Measurements from ENCODE around the gene KCTD19. TPM values are rescaled to one million over a fixed set of nuclear protein-coding genes. Genes with fewer than 3 reads are reported as not detected.

The KCTD19 gene
- polyA plus RNA-seq, 1 donor (not counting 4 experiments of a cell fraction or from before 2014, with no cell fraction given): not detected

- Histone ChIP-seq H3K9ac (ENCODE audit: control insufficient read depth, extremely low read depth, insufficient read depth, low read length) (no peak overlapping the region), H3K36me3 (ENCODE audit: control insufficient read depth in 2 of 2, extremely low read depth in 1 of 2, insufficient read depth in 2 of 2, low read length in 2 of 2) (no peaks in the 10 kb centered on the region), H3K9me1 (ENCODE audit: control insufficient read depth, extremely low read depth, insufficient read depth, low read length) (no peaks in the 10 kb centered on the region), H3K4me3 (ENCODE audit: control insufficient read depth in 2 of 3, extremely low read depth in 1 of 3, insufficient read depth in 2 of 3, low read depth in 1 of 3, low read length in 3 of 3) (no peak overlapping the region), H3K4me1 (ENCODE audit: control insufficient read depth, extremely low read depth, insufficient read depth, low read length) (no peaks in the 10 kb centered on the region), H2AFZ (ENCODE audit: control insufficient read depth, low read length) (no peak overlapping the region), H3K9me3 (ENCODE audit: control insufficient read depth, low read depth, low read length) (no peaks in the 10 kb centered on the region), H3K4me2 (ENCODE audit: control insufficient read depth, extremely low read depth, insufficient read depth, low read depth, low read length) (no peak overlapping the region), H4K20me1 (ENCODE audit: control insufficient read depth, extremely low read depth, insufficient read depth, low read length) (no peaks in the 10 kb centered on the region), H3K79me2 (ENCODE audit: control insufficient read depth, insufficient read depth, low read length) (no peaks in the 10 kb centered on the region), H3K27ac (ENCODE audit: control insufficient read depth, insufficient read depth, low read length) (no peak overlapping the region), H3K27me3 (ENCODE audit: control insufficient read depth, extremely low read depth, insufficient read depth, low read length) (no peaks in the 10 kb centered on the region)
- FAIRE-seq: no peak
- TF ChIP-seq EZH2 (IDR thresholded peaks at IDR 0.05; ENCODE audit: low read length) (no peak), CTCF (optimal IDR thresholded peaks at IDR 0.05 in 1 of 3, IDR thresholded peaks at IDR 0.05 in 1 of 3, conservative IDR thresholded peaks at IDR 0.05 in 1 of 3; ENCODE audit: extremely low read depth in 1 of 3, insufficient read depth in 2 of 3, low read length in 3 of 3) (no peak)
- no peak for DNase-seq (ENCODE audit: low read depth, low spot score)
- dilution Hi-C loops (cut with MboI; ENCODE audit: extremely low pct_ligation_motif_present, low sequenced_read_pairs): no loop called here
These were observed 16.1 kb upstream of the KCTD19 start for GRCh38 chr16:67342616-67343015.

DNA sequence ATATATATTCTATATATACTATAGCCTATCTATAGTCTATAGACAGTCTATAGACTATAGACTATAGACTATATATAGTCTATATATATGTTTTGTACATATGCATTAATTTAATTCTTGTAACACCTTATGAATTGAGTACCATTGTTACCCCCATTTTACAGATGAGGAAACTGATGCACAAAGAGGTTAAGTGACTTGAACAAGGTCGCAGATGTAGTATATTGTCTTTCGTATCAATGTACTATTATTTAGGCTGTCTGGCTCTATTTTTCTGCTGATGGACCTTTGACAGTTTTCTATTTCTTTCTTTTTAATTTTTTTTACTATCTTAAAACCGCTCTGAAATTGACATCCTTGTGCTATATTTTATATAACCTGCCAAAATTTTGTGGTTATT, 14.7 kb upstream of the KCTD19 start:
- Histone ChIP-seq H3K9me3 (ENCODE audit: control insufficient read depth, low read depth, low read length) (no peaks in the 10 kb centered on the region), H3K9me1 (ENCODE audit: control insufficient read depth, extremely low read depth, insufficient read depth, low read length) (no peaks in the 10 kb centered on the region), H3K27me3 (ENCODE audit: control insufficient read depth, extremely low read depth, insufficient read depth, low read length) (no peaks in the 10 kb centered on the region), H3K4me2 (ENCODE audit: control insufficient read depth, extremely low read depth, insufficient read depth, low read depth, low read length) (no peak overlapping the region), H3K4me1 (ENCODE audit: control insufficient read depth, extremely low read depth, insufficient read depth, low read length) (no peaks in the 10 kb centered on the region), H3K36me3 (ENCODE audit: control insufficient read depth in 2 of 2, extremely low read depth in 1 of 2, insufficient read depth in 2 of 2, low read length in 2 of 2) (no peaks in the 10 kb centered on the region), H2AFZ (ENCODE audit: control insufficient read depth, low read length) (no peak overlapping the region), H4K20me1 (ENCODE audit: control insufficient read depth, extremely low read depth, insufficient read depth, low read length) (no peaks in the 10 kb centered on the region), H3K79me2 (ENCODE audit: control insufficient read depth, insufficient read depth, low read length) (no peaks in the 10 kb centered on the region), H3K4me3 (ENCODE audit: control insufficient read depth in 2 of 3, extremely low read depth in 1 of 3, insufficient read depth in 2 of 3, low read depth in 1 of 3, low read length in 3 of 3) (no peak overlapping the region), H3K9ac (ENCODE audit: control insufficient read depth, extremely low read depth, insufficient read depth, low read length) (no peak overlapping the region), H3K27ac (ENCODE audit: control insufficient read depth, insufficient read depth, low read length) (no peak overlapping the region)
- dilution Hi-C loops (cut with MboI; ENCODE audit: extremely low pct_ligation_motif_present, low sequenced_read_pairs): no loop called here
- FAIRE-seq (no peak), DNase-seq (ENCODE audit: low read depth, low spot score) (no peak)
- TF ChIP-seq EZH2 (IDR thresholded peaks at IDR 0.05; ENCODE audit: low read length): no peak
- no peak for TF ChIP-seq CTCF (optimal IDR thresholded peaks at IDR 0.05 in 1 of 3, IDR thresholded peaks at IDR 0.05 in 1 of 3, conservative IDR thresholded peaks at IDR 0.05 in 1 of 3; ENCODE audit: extremely low read depth in 1 of 3, insufficient read depth in 2 of 3, low read length in 3 of 3)

All from keratinocyte (primary cell).